A549 (cell line): ENCODE data around the gene PCBP3. TPM values are rescaled to one million over a fixed set of nuclear protein-coding genes. Genes with fewer than 3 reads are reported as not detected.
"Not testable (repeated sequence)": the region's sequence is repeated elsewhere in the genome, so short reads cannot be mapped to it uniquely, and the experiment has no call there.

Experiments used
- ATAC-seq, 2 experiments: fragments of 200-7000 bp in 1 of 2; fragments of >200 bp in 1 of 2; cut with Nextera tagmentation in 1 of 2; cut with Tn5 transposase in 1 of 2; 3 replicates each; pipeline versions ENCODE4 v1.8.0 to v1.9.1; 2018 to 2020; ENCODE audit warnings: mild to moderate bottlenecking in 1 of 2, moderate library complexity in 1 of 2
- CTCF ChIA-PET: fragments of 300-600 bp; sonication (Branson Sonifier 250); formaldehyde crosslinking; extraction: SDS; loops from one replicate; lab custom pipeline; 2021; ENCODE audit warnings: antibody characterized with exemption, inconsistent platforms; lab: Yijun Ruan, JAX
- POLR2A ChIA-PET: fragments of 350-600 bp; formaldehyde crosslinking; extraction: SDS; loops from one replicate; lab custom pipeline; 2021; ENCODE audit warnings: antibody characterized with exemption, inconsistent platforms; lab: Yijun Ruan, JAX
- DNase-seq, 2 experiments: peaks; one replicate each; pipeline versions ENCODE4 v3.0.0 to v3.0.0-alpha.2; 2011 to 2016; ENCODE audit warnings: low read depth in 1 of 2, low spot score in 1 of 2
- FAIRE-seq: peaks from 2 replicates; lab custom pipeline; 2011; peaks lifted over from hg19 to GRCh38; lab: Jason Lieb, UNC
- H3K27ac ChIP-seq, 2 experiments: fragments of >200 bp; sonication (Bioruptor Twin); formaldehyde crosslinking; 3 replicates each; pipeline ENCODE4 v1.5.1; 2016 to 2017
- H3K4me1 ChIP-seq: fragments of >200 bp; sonication (Bioruptor Twin); formaldehyde crosslinking; 3 replicates; pipeline ENCODE4 v1.6.1; 2016
- H3K4me2 ChIP-seq: fragments of >200 bp; sonication (Bioruptor Twin); formaldehyde crosslinking; 3 replicates; pipeline ENCODE4 v1.6.1; 2016
- H3K4me3 ChIP-seq: fragments of >200 bp; sonication (Bioruptor Twin); formaldehyde crosslinking; 3 replicates; pipeline ENCODE4 v1.5.1; 2016
- H3K9me3 ChIP-seq: fragments of >200 bp; sonication (Bioruptor Twin); formaldehyde crosslinking; 3 replicates; pipeline ENCODE4 v1.6.1; 2016
- CEBPB ChIP-seq, 2 experiments: fragments of >200 bp in 1 of 2; sonication (Bioruptor Twin) in 1 of 2; formaldehyde crosslinking in 1 of 2; IDR thresholded peaks; 2 replicates each; pipeline ENCODE4 v1.6.1; 2012 to 2016
- EP300 ChIP-seq, 2 experiments: fragments of >200 bp; sonication (Bioruptor Twin); formaldehyde crosslinking; IDR thresholded peaks; 2 replicates in 1 of 2; 3 replicates in 1 of 2; pipeline ENCODE4 v1.6.1; 2016 to 2017
- ESRRA ChIP-seq: fragments of 150-350 bp; IDR thresholded peaks from 2 replicates; pipeline ENCODE4 v1.6.1; 2014; ENCODE audit warnings: mild to moderate bottlenecking, low read length, borderline replicate concordance
- FOXS1 ChIP-seq: fragments of 250-450 bp; sonication (Bioruptor Pico); IDR thresholded peaks from 2 replicates; pipeline ENCODE4 v1.5.0; 2020; ENCODE audit warnings: mild to moderate bottlenecking, moderate library complexity
- GATA3 ChIP-seq: IDR thresholded peaks from 2 replicates; pipeline ENCODE4 v1.6.1; 2012; ENCODE audit warnings: borderline replicate concordance
- HDAC2 ChIP-seq: fragments of 200-600 bp; sonication (generic); IDR thresholded peaks from 2 replicates; pipeline ENCODE4 v1.6.1; 2016
- HEYL ChIP-seq: fragments of 250-450 bp; sonication (Bioruptor Pico); IDR thresholded peaks from 2 replicates; pipeline ENCODE4 v1.8.0; 2021; ENCODE audit warnings: mild to moderate bottlenecking, moderate library complexity
- HOXB13 ChIP-seq: fragments of 250-450 bp; sonication (Bioruptor Pico); IDR thresholded peaks from 2 replicates; pipeline ENCODE4 v1.5.0; 2020; ENCODE audit warnings: low read depth, mild to moderate bottlenecking, moderate library complexity
- KDM1A ChIP-seq: fragments of 200-600 bp; sonication (generic); IDR thresholded peaks from 2 replicates; pipeline ENCODE4 v1.6.1; 2016; ENCODE audit warnings: low read depth, mild to moderate bottlenecking
- MAZ ChIP-seq: fragments of 150-350 bp; IDR thresholded peaks from 2 replicates; pipeline ENCODE4 v1.6.1; 2014; ENCODE audit warnings: antibody characterized with exemption, low read depth, low read length, borderline replicate concordance
- NPAS2 ChIP-seq: fragments of 250-450 bp; sonication (Bioruptor Pico); IDR thresholded peaks from 2 replicates; pipeline ENCODE4 v1.8.0; 2022; ENCODE audit warnings: mild to moderate bottlenecking, moderate library complexity, borderline replicate concordance
- NR3C1 ChIP-seq: fragments of >200 bp; sonication (Bioruptor Twin); formaldehyde crosslinking; IDR thresholded peaks from 3 replicates; pipeline ENCODE4 v1.6.1; 2017
- POLR2A ChIP-seq: IDR thresholded peaks from 2 replicates; pipeline ENCODE4 v1.6.1; 2012; ENCODE audit warnings: mild to moderate bottlenecking, low read length
- RFX5 ChIP-seq: fragments of 450-650 bp; IDR thresholded peaks from 2 replicates; pipeline ENCODE4 v1.7.1; 2014; ENCODE audit warnings: antibody characterized with exemption, mild to moderate bottlenecking, moderate library complexity
- SMC3 ChIP-seq: fragments of >200 bp; sonication (Bioruptor Twin); formaldehyde crosslinking; IDR thresholded peaks from 3 replicates; pipeline ENCODE4 v1.6.1; 2018; ENCODE audit warnings: inconsistent platforms
- TFCP2L1 ChIP-seq: fragments of 250-450 bp; sonication (Bioruptor Pico); IDR thresholded peaks from 2 replicates; pipeline ENCODE4 v1.5.0; 2021; ENCODE audit warnings: mild to moderate bottlenecking
- ZFP36 ChIP-seq: fragments of 450-650 bp; IDR thresholded peaks from 2 replicates; pipeline ENCODE4 v1.6.1; 2014; ENCODE audit warnings: borderline replicate concordance; ENCODE audit not compliant: partially characterized antibody
- ZSCAN20 ChIP-seq: fragments of 250-450 bp; sonication (Bioruptor Pico); IDR thresholded peaks from 2 replicates; pipeline ENCODE4 v1.8.0; 2022; ENCODE audit warnings: mild to moderate bottlenecking, moderate library complexity
- WGBS: methylation state at CpG from one replicate; pipeline ENCODE4 v1.1.6; 2017; ENCODE audit errors: missing lambda C conversion rate; 5-methylcytosine and 5-hydroxymethylcytosine counted together
- polyA plus RNA-seq, 4 experiments: library from polyadenylated mRNA; depleted of rRNA in 3 of 4; stranded (reverse); fragments of >200 nt; fragmentation: RNase III in 1 of 4; extraction: RNeasy Plus Mini Kit Qiagen cat#74134 plus additional on column Dnase treatment in 1 of 4; gene quantifications; 2 replicates in 3 of 4; 3 replicates in 1 of 4; pipeline ENCODE4 v1.2.3, GENCODE V29; 2011 to 2017
- TF ChIP-seq, protein P1 (sequence below): fragments of 200-600 bp; sonication (generic); IDR thresholded peaks from 2 replicates; pipeline ENCODE4 v1.6.1; 2016; ENCODE audit warnings: antibody characterized with exemption, mild to moderate bottlenecking, moderate library complexity

PCBP3 gene
- polyA plus RNA-seq, 2 of the 4 experiments (the other 2 are of a cell fraction): 0.30 to 0.34 TPM

DNA sequence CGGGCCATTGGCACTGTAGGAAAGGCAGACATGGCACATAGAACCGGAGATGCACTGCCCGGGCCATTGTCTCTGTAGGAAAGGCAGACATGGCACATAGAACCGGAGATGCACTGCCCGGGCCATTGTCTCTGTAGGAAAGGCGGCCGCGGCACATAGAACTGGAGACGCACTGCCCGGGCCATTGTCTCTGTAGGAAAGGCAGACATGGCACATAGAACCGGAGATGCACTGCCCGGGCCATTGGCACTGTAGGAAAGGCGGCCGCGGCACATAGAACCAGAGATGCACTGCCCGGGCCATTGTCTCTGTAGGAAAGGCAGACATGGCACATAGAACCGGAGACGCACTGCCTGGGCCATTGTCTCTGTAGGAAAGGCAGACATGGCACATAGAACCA is 252.9 kb downstream of the PCBP3 start:
- H3K4me1 ChIP-seq, H3K4me3 ChIP-seq, CTCF ChIA-PET, ATAC-seq, DNase-seq, FAIRE-seq, H3K4me2 ChIP-seq, H3K9me3 ChIP-seq, POLR2A ChIA-PET, H3K27ac ChIP-seq: not testable (repeated sequence)
- WGBS: 66% methylated on average over 9 of the region's 18 CpGs

DNA sequence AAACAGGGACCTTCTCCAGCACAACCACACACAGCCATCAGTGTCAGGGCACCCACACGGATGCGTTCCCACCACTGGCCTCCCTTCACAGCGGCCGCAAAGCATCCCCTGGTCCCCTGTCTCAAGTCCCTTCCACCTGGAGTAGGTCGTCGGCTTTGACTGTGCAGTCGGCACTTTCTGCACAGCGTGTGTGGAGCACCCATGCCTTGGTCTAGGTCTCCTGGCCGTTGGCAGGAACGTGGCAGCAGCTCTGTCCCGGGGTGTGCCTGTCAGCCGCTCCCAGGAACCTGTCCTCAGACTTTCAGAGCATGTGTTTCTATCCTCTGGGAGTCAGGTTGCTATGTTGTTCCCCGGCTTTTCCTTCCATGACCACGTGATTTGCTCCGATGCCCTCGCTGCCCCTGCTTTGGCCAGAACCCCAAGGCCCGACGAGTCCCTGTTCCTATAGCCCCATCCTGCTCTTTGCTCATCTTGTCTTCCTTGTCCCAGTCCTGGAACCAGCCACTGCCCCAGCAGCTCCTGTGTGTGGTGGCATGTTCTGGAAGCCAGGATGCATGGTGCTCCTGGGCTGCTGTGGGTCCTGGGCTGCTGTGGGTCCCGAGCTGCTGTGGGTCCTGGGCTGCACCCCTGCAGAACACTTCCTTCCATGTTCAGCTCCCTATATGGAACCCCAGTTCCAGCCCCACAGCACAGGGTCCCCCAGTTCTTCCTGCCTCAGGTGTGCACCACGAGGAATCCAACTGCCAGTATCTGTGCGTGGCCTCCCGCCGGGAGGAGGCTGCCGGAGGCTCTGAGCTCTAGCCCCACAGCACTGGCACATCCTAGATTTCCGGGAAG is 253.9 kb downstream of the PCBP3 start:
- H3K4me1 ChIP-seq: no peaks in the 10 kb centered on the region
- POLR2A ChIA-PET: no interaction called here
- ATAC-seq (no peak), FAIRE-seq (no peak), DNase-seq (no peak)
- WGBS: 37% methylated on average over 10 of the region's 25 CpGs
- CTCF ChIA-PET: no interaction called here
- no peaks in the 10 kb centered on the region for H3K9me3 ChIP-seq
- no peak overlapping the region for H3K4me2 ChIP-seq
- TF ChIP-seq EP300 (IDR thresholded peaks at IDR 0.05): no peak
- no peak for TF ChIP-seq ESRRA
- TF ChIP-seq POLR2A: no peak
- TF ChIP-seq SMC3: no peak
- no peak for TF ChIP-seq ZSCAN20 (CRISPR knock-in tag)
- TF ChIP-seq MAZ: no peak
- no peak for TF ChIP-seq GATA3
- no peak for TF ChIP-seq RFX5
- TF ChIP-seq HDAC2: no peak
- TF ChIP-seq CEBPB (IDR thresholded peaks at IDR 0.05): no peak
- TF ChIP-seq FOXS1 (CRISPR knock-in tag): no peak
- TF ChIP-seq HOXB13 (CRISPR knock-in tag): no peak
- TF ChIP-seq NR3C1: no peak
- TF ChIP-seq TFCP2L1: no peak
- TF ChIP-seq, protein P1, sequence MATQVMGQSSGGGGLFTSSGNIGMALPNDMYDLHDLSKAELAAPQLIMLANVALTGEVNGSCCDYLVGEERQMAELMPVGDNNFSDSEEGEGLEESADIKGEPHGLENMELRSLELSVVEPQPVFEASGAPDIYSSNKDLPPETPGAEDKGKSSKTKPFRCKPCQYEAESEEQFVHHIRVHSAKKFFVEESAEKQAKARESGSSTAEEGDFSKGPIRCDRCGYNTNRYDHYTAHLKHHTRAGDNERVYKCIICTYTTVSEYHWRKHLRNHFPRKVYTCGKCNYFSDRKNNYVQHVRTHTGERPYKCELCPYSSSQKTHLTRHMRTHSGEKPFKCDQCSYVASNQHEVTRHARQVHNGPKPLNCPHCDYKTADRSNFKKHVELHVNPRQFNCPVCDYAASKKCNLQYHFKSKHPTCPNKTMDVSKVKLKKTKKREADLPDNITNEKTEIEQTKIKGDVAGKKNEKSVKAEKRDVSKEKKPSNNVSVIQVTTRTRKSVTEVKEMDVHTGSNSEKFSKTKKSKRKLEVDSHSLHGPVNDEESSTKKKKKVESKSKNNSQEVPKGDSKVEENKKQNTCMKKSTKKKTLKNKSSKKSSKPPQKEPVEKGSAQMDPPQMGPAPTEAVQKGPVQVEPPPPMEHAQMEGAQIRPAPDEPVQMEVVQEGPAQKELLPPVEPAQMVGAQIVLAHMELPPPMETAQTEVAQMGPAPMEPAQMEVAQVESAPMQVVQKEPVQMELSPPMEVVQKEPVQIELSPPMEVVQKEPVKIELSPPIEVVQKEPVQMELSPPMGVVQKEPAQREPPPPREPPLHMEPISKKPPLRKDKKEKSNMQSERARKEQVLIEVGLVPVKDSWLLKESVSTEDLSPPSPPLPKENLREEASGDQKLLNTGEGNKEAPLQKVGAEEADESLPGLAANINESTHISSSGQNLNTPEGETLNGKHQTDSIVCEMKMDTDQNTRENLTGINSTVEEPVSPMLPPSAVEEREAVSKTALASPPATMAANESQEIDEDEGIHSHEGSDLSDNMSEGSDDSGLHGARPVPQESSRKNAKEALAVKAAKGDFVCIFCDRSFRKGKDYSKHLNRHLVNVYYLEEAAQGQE: no peak
- no peak overlapping the region for H3K4me3 ChIP-seq
- no peak overlapping the region for H3K27ac ChIP-seq

DNA sequence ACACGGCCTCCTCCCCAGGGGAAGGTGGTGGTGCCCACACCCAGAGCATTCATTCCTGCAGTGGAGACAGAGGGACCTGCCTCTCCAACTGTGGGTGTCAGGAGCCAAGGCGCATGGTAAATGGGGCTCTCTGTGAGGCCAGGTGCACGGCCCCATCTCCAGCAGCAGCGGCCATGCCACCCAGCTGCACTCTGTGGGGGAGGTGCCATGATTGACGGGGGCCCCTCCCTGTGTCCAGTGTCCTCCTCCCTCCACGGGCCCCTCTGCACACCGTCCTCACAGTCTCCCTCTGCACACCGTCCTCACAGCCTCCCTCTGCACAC is 254.5 kb downstream of the PCBP3 start:
- FAIRE-seq (no peak), ATAC-seq (no peak; a peak in 1 of 6 replicates), DNase-seq (no peak)
- H3K4me3 ChIP-seq: no peak overlapping the region
- no peak overlapping the region for H3K27ac ChIP-seq
- TF ChIP-seq KDM1A (no peak), ESRRA (no peak), NPAS2 (CRISPR knock-in tag) (no peak), ZFP36 (no peak), HEYL (CRISPR knock-in tag) (no peak)
- TF ChIP-seq, protein P1: no peak
- no peak overlapping the region for H3K4me2 ChIP-seq
- WGBS: 5% methylated on average over 5 of the region's 8 CpGs
- no peaks in the 10 kb centered on the region for H3K4me1 ChIP-seq
- ChIA-PET POLR2A (no interaction called here), CTCF (no interaction called here)
- H3K9me3 ChIP-seq: no peaks in the 10 kb centered on the region
